WI38 (cell line): Measurements from ENCODE around the gene HMCN1.

Source experiments
- H3K4me3 ChIP-seq: 2 replicates; pipeline ENCODE4 v1.5.1; 2011; ENCODE audit warnings: low read depth, mild to moderate bottlenecking, control low read depth, low read length
- TF ChIP-seq, protein P1 (sequence below): IDR thresholded peaks from 2 replicates; pipeline ENCODE4 v1.5.1; 2012; ENCODE audit warnings: low read depth, mild to moderate bottlenecking, control low read depth, low read length

The HMCN1 gene

DNA sequence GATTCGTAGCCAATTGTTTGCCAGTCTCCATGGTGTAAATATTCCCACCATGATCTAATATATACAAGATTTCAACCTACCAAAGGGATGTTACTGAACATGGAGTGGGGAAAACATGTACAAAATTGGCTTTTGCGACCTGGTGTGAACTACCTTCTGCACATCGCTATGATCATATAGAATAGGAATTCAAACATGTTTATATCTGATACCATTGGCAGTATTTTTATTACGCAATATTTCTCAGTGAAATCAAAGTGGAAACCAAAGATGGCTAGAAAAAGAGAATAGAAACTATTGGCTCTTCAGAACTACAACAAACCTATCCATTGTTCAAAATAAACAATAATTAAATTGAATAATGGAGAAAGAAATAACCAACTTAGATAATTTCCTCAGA, 355.7 kb downstream of the HMCN1 start:
- no peak overlapping the region for H3K4me3 ChIP-seq
- TF ChIP-seq, protein P1, sequence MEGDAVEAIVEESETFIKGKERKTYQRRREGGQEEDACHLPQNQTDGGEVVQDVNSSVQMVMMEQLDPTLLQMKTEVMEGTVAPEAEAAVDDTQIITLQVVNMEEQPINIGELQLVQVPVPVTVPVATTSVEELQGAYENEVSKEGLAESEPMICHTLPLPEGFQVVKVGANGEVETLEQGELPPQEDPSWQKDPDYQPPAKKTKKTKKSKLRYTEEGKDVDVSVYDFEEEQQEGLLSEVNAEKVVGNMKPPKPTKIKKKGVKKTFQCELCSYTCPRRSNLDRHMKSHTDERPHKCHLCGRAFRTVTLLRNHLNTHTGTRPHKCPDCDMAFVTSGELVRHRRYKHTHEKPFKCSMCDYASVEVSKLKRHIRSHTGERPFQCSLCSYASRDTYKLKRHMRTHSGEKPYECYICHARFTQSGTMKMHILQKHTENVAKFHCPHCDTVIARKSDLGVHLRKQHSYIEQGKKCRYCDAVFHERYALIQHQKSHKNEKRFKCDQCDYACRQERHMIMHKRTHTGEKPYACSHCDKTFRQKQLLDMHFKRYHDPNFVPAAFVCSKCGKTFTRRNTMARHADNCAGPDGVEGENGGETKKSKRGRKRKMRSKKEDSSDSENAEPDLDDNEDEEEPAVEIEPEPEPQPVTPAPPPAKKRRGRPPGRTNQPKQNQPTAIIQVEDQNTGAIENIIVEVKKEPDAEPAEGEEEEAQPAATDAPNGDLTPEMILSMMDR, result no peak

DNA sequence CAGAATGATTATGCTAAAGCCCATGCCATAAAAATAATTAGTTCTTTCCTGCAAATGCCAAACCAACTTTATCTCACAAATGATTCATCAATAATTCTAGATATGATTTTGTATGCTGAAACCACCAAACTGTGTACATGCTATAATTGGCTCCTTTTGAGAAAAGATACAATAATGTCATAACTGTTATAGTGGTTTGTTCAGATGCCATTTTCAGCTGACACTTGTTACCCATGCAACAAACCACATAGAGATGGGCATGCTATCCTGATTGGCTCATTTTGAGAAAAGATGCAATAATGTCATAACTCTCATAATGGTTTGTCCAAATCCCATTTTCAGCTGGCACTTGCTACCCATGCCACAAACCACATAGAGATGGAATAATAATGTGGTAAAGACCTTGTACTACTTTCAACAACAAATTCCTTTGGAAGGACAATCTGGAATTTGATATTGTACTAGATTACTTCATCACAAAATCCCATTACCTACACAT, 357.1 kb downstream of the HMCN1 start:
- no peak overlapping the region for H3K4me3 ChIP-seq
- TF ChIP-seq, protein P1, result no peak

DNA sequence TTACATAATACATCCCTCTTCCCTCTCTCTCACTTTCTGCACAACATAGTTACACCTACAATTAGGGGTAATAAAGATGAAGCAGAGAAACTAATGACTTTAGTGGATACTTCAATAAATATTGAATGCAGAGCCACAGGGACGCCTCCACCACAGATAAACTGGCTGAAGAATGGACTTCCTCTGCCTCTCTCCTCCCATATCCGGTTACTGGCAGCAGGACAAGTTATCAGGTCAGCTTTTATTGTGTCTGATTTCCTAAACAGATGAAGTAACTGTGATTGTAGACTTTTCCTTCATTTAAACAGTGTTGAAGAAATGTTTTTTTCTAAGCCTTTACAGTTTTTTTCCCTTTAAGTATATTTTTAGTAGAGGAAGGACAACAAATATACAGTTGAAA, 359.2 kb downstream of the HMCN1 start:
- no peak overlapping the region for H3K4me3 ChIP-seq
- TF ChIP-seq, protein P1, result no peak

DNA sequence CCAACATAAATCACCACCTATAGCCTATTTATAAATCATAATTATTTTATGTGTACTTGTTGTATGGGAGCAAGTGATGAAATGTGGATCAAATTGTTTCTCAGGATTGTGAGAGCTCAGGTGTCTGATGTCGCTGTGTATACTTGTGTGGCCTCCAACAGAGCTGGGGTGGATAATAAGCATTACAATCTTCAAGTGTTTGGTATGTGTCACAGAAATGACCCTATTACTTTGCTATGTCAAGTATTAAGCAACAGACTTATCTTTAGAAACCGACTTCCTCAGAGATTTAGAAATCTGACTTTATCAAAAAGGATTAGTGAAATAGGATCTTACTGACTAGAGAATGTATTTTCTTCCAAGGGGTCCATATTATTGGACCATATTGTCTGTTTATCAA, 360.0 kb downstream of the HMCN1 start:
- no peak overlapping the region for H3K4me3 ChIP-seq
- TF ChIP-seq, protein P1, result no peak

DNA sequence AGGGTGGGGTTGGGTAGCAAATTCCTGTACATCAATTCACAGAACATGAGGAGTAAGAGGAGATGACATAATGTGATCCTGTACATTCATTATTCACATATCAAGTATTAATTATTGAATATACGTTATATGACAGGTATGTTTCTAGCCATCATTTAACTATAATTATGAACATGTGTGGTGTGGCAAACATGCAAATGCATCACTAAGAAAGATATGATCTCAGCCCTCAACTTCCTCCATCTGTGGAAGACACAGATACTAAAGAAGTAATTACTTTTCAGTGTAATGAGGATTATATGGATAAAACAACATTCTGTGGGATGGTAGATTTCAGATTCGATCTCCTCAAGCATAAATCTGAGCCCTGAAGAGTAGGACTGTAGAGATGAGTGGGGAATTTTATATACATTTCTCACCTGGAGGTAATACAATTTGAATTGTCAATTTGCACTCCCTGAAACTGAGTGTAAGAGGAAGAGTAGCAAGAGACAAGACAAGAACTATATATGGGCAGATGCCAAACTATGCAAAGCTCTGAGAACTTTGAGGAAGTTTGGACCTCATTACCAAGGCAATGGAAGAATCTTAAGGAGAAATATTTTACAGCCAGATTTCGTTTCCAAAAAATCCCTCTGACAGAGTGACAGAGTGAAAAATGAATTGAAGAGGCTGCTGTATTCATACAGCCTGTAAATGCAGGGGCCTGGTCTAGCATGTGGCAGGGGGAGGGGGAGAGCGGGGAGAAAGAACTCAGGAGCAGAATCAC, 365.3 kb downstream of the HMCN1 start:
- H3K4me3 ChIP-seq, result no peak overlapping the region
- TF ChIP-seq, protein P1, result no peak

DNA sequence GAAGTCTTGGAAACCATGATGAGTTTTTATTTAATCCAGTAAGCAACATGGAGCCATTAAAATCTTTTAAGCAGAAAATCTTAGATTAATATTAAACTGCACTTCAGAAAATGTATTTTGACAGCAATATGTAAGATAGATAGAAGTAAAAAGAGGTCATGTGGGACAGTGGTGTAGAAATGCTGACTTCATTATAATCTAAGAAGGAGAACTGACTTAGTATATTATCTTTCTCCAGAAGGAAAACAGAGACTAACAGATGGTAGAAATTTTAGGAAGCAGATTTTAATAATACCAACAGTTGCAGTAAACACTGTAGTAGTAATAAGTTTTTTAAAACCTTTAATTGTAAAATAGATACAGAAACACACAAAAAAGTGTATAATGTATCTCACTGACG, 367.9 kb downstream of the HMCN1 start:
- H3K4me3 ChIP-seq, result no peak overlapping the region
- TF ChIP-seq, protein P1, result no peak

DNA sequence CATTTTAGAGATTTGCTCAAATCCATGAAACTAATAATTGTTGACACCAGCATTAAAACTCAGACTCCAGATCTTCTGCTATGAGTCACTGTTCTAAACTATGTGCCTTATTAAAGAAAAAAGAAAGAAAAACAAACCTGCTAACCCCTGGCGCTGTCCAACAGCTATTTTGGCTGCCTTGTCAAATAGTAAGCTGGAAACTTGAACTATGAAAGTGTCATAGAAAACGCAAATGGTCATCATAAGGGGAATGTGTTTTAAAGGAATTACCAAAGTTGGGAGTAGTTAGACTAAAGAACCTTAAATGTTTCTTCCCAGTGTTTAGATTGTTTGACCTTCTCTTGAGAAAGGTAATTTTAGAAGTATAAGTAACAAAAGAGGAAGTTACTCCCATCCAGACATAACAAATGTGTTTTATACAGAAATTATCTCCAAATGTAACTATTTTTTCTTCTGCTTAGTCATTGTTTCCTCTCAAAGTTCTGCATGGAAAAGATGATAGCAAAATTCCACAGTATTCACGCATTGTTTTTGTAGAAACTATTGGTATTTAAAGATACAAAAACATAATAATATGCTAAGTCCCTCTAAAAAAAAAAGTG, 368.5 kb downstream of the HMCN1 start:
- TF ChIP-seq, protein P1, result no peak
- H3K4me3 ChIP-seq, result no peak overlapping the region
